Left lung (tissue), 10 donors: ENCODE measurements around the gene NR6A1. TPM values are rescaled to one million over a fixed set of nuclear protein-coding genes. Genes with fewer than 3 reads are reported as not detected.

ENCODE experiments used
- ATAC-seq: fragments of 200-7000 bp; cut with Tn5 transposase; one replicate; pipeline ENCODE4 v1.9.1; 2020; ENCODE audit warnings: moderate library complexity
- DNase-seq, 4 donors: peaks; one replicate each; pipeline ENCODE4 v3.0.0-alpha.2; 2013 to 2020
- H3K27ac ChIP-seq, 2 donors: fragments of 200-600 bp; sonication (generic) in 1 of 2; one replicate each; pipeline versions ENCODE4 v1.5.0 to v1.8.0; 2020 to 2021
- H3K27me3 ChIP-seq, 2 donors: fragments of 200-600 bp; sonication (generic) in 1 of 2; one replicate each; pipeline versions ENCODE4 v1.5.0 to v1.8.0; 2020 to 2021
- H3K36me3 ChIP-seq, 2 donors: fragments of 200-600 bp; sonication (generic) in 1 of 2; one replicate each; pipeline versions ENCODE4 v1.5.0 to v1.8.0; 2020 to 2021
- H3K4me1 ChIP-seq, 2 donors: fragments of 200-600 bp; one replicate each; pipeline ENCODE4 v1.8.0; 2021
- H3K4me3 ChIP-seq, 2 donors: fragments of 200-600 bp; sonication (generic) in 1 of 2; one replicate each; pipeline versions ENCODE4 v1.5.0 to v1.8.0; 2020 to 2021; ENCODE audit warnings: mild to moderate bottlenecking in 1 of 2
- H3K9me3 ChIP-seq, 2 donors: fragments of 200-600 bp; sonication (generic) in 1 of 2; one replicate each; pipeline versions ENCODE4 v1.5.0 to v1.8.0; 2020 to 2021
- intact Hi-C, 2 donors: fragments of 100-400 bp; cut with DNase I; formaldehyde crosslinking; loops; one replicate each; pipeline versions ENCODE4 v1.11.2 to v1.14.2; 2022
- polyA plus RNA-seq, 6 donors: library from polyadenylated mRNA; unstranded; fragments of 120-200 nt; gene quantifications; one replicate each; pipeline ENCODE4 v1.2.1, GENCODE V29; 2013; ENCODE audit not compliant: insufficient read length in 6 of 6
- total RNA-seq, 2 donors: library from RNA; stranded (reverse); fragmentation: NEBNext Ultra II Directional; extraction: Animal tissue kit (Norgen Biotek cat#: 25700); gene quantifications; one replicate each; pipeline ENCODE4 v1.2.1, GENCODE V29; 2021
- TF ChIP-seq, protein P1 (sequence below), 2 donors: fragments of 200-600 bp; sonication (generic) in 1 of 2; IDR thresholded peaks; one replicate each; pipeline versions ENCODE4 v1.5.0 to v1.8.0; 2021; ENCODE audit warnings: antibody characterized with exemption in 2 of 2
- donor health status: DM: no; HTN: yes; CAD: no.
- donor health status: DM: no; HTN: no; CAD: no.

Gene NR6A1
- total and polyA plus RNA-seq, 8 donors = 1.2 to 4.1 (median 1.7) TPM

GRCh38 chr9:124780060-124780756 is 9.1 kb upstream of the NR6A1 start:
- H3K27ac ChIP-seq = no peak overlapping the region
- intact Hi-C loops = no loop called here

GRCh38 chr9:124779368-124780059 is 8.4 kb upstream of the NR6A1 start:
- DNase-seq = peak in 2 of 4 donors; percentile 69 to 82
- ATAC-seq = peak; percentile 34
- TF ChIP-seq, protein P1, sequence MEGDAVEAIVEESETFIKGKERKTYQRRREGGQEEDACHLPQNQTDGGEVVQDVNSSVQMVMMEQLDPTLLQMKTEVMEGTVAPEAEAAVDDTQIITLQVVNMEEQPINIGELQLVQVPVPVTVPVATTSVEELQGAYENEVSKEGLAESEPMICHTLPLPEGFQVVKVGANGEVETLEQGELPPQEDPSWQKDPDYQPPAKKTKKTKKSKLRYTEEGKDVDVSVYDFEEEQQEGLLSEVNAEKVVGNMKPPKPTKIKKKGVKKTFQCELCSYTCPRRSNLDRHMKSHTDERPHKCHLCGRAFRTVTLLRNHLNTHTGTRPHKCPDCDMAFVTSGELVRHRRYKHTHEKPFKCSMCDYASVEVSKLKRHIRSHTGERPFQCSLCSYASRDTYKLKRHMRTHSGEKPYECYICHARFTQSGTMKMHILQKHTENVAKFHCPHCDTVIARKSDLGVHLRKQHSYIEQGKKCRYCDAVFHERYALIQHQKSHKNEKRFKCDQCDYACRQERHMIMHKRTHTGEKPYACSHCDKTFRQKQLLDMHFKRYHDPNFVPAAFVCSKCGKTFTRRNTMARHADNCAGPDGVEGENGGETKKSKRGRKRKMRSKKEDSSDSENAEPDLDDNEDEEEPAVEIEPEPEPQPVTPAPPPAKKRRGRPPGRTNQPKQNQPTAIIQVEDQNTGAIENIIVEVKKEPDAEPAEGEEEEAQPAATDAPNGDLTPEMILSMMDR (IDR thresholded peaks at IDR 0.05) = no peak
- H3K4me3 ChIP-seq = no peak overlapping the region
- H3K27me3 ChIP-seq = peaks cover 6 to 21% of the 10 kb centered on the region in 2 donors
- peaks cover 4 to 52% of the 10 kb centered on the region in 2 donors for H3K4me1 ChIP-seq
- no peaks in the 10 kb centered on the region for H3K9me3 ChIP-seq
- H3K36me3 ChIP-seq = no peaks in the 10 kb centered on the region
- intact Hi-C loops = loop anchor here in 1 of 2 donors (5.0 kb wide), 1 partner anchor 68 kb away; no protein-coding TSS in a partner anchor
- no peak overlapping the region for H3K27ac ChIP-seq

More at GRCh38 chr9:124780060-124780756, 9.1 kb upstream of the NR6A1 start:
- Histone ChIP-seq H3K4me3 (no peak overlapping the region), H3K9me3 (no peaks in the 10 kb centered on the region), H3K4me1 (peaks cover 4 to 47% of the 10 kb centered on the region in 2 donors), H3K36me3 (no peaks in the 10 kb centered on the region), H3K27me3 (peaks cover 6 to 21% of the 10 kb centered on the region in 2 donors)
- DNase-seq (no peak), ATAC-seq (no peak)
- TF ChIP-seq, protein P1 (IDR thresholded peaks at IDR 0.05) = no peak

- TF ChIP-seq, protein P1 (IDR thresholded peaks at IDR 0.05) = no peak
- H3K27me3 ChIP-seq = peaks cover 6 to 21% of the 10 kb centered on the region in 2 donors
- no peaks in the 10 kb centered on the region for H3K9me3 ChIP-seq
- peaks cover 4 to 50% of the 10 kb centered on the region in 2 donors for H3K4me1 ChIP-seq
- ATAC-seq (no peak), DNase-seq (no peak)
- H3K27ac ChIP-seq = no peak overlapping the region
- intact Hi-C loops = loop anchor here in 1 of 2 donors (5.0 kb wide), 1 partner anchor 69 kb away; no protein-coding TSS in a partner anchor
- H3K4me3 ChIP-seq = no peak overlapping the region
- no peaks in the 10 kb centered on the region for H3K36me3 ChIP-seq
Measured at GRCh38 chr9:124778575-124779367, 7.7 kb upstream of the NR6A1 start.

GRCh38 chr9:124776954-124777648 is 6.0 kb upstream of the NR6A1 start, which contains the start of gene OLFML2A:
Gene OLFML2A, plus strand, starts transcription at chr9:124777133. Its CDS starts 138 bp downstream, at chr9:124777271.
- Histone ChIP-seq H3K36me3 (no peaks in the 10 kb centered on the region), H3K27ac (peak within 1 kb of the TSS in 1 of 2 donors; percentile 51), H3K4me1 (peaks cover 4 to 55% of the 10 kb centered on the region in 2 donors), H3K27me3 (peaks cover 6 to 21% of the 10 kb centered on the region in 2 donors), H3K4me3 (peak within 1 kb of the TSS; percentile 34 to 47), H3K9me3 (no peaks in the 10 kb centered on the region)
- TF ChIP-seq, protein P1 (IDR thresholded peaks at IDR 0.05) = peak; percentile 12 to 17
- intact Hi-C loops = loop anchor here in 1 of 2 donors (5.0 kb wide), 1 partner anchor 70 kb away; no protein-coding TSS in a partner anchor
- ATAC-seq (peak; percentile 14), DNase-seq (peak in 1 of 4 donors; percentile 87)
